HepG2 (cell line): ENCODE data around the gene ERC1. TPM values are rescaled to one million over a fixed set of nuclear protein-coding genes. Genes with fewer than 3 reads are reported as not detected.

Source experiments
- CREM ChIP-seq, 2 experiments: sonication (generic) in 1 of 2; formaldehyde crosslinking in 1 of 2; IDR thresholded peaks; 2 replicates each; pipeline versions ENCODE4 v1.4.0 to v1.6.1; 2016 to 2020; ENCODE audit warnings: antibody characterized with exemption in 1 of 2, mild to moderate bottlenecking in 1 of 2, missing genetic modification reagents in 1 of 2
- DMAP1 ChIP-seq: IDR thresholded peaks from 2 replicates; pipeline ENCODE4 v1.6.1; 2016
- GABPB1 ChIP-seq: IDR thresholded peaks from 2 replicates; pipeline ENCODE4 v1.6.1; 2016; ENCODE audit warnings: mild to moderate bottlenecking, missing genetic modification reagents, moderate library complexity, missing compliant biosample characterization
- HHEX ChIP-seq: IDR thresholded peaks from 2 replicates; pipeline ENCODE4 v1.6.1; 2016; ENCODE audit warnings: control low read depth
- HNRNPUL1 ChIP-seq: fragments of 200-400 bp; formaldehyde crosslinking; IDR thresholded peaks from 2 replicates; pipeline ENCODE4 v1.6.1; 2017; ENCODE audit warnings: low read depth, mild to moderate bottlenecking, low read length, moderate library complexity
- MAFF ChIP-seq: IDR thresholded peaks from 2 replicates; pipeline ENCODE4 v1.6.1; 2011; ENCODE audit warnings: low read depth, low read length, improper control_type of control experiment
- MYNN ChIP-seq: sonication (generic); formaldehyde crosslinking; IDR thresholded peaks from 2 replicates; pipeline ENCODE4 v1.4.0; 2020; ENCODE audit warnings: mild to moderate bottlenecking, low read depth, missing genetic modification reagents
- NFE2 ChIP-seq: sonication (generic); formaldehyde crosslinking; IDR thresholded peaks from 2 replicates; pipeline ENCODE4 v1.4.0; 2020; ENCODE audit warnings: missing genetic modification reagents
- RARG ChIP-seq: sonication (generic); formaldehyde crosslinking; IDR thresholded peaks from 2 replicates; pipeline ENCODE4 v1.4.0; 2020; ENCODE audit warnings: low read depth, mild to moderate bottlenecking, missing genetic modification reagents
- SIX1 ChIP-seq: sonication (generic); formaldehyde crosslinking; IDR thresholded peaks from 2 replicates; pipeline ENCODE4 v1.4.0; 2020; ENCODE audit warnings: missing genetic modification reagents, borderline replicate concordance
- SOX5 ChIP-seq: IDR thresholded peaks from 2 replicates; pipeline ENCODE4 v1.6.1; 2016; ENCODE audit warnings: borderline replicate concordance
- SP4 ChIP-seq: sonication (generic); formaldehyde crosslinking; IDR thresholded peaks from 2 replicates; pipeline ENCODE4 v1.8.1; 2023; ENCODE audit warnings: mild to moderate bottlenecking, missing genetic modification reagents
- TCF12 ChIP-seq, 2 experiments: fragments of 450-650 bp in 1 of 2; sonication (generic) in 1 of 2; formaldehyde crosslinking in 1 of 2; IDR thresholded peaks; 2 replicates each; pipeline versions ENCODE4 v1.6.1 to v1.8.0; 2017 to 2022; ENCODE audit warnings: antibody characterized with exemption in 1 of 2, mild to moderate bottlenecking in 1 of 2, missing genetic modification reagents in 1 of 2, moderate library complexity in 1 of 2
- ZNF263 ChIP-seq: sonication (generic); formaldehyde crosslinking; IDR thresholded peaks from 2 replicates; pipeline ENCODE4 v1.4.0; 2020; ENCODE audit warnings: missing genetic modification reagents
- ZNF431 ChIP-seq: sonication (generic); formaldehyde crosslinking; IDR thresholded peaks from 2 replicates; pipeline ENCODE4 v1.9.0; 2022; ENCODE audit warnings: missing genetic modification reagents, low read depth, mild to moderate bottlenecking, borderline replicate concordance
- ZNF546 ChIP-seq: sonication (generic); formaldehyde crosslinking; conservative IDR thresholded peaks from 2 replicates; pipeline ENCODE4 v1.8.1; 2023; ENCODE audit warnings: mild to moderate bottlenecking, missing genetic modification reagents
- ZNF615 ChIP-seq: sonication (generic); formaldehyde crosslinking; IDR thresholded peaks from 2 replicates; pipeline ENCODE4 v1.5.0; 2020; ENCODE audit warnings: mild to moderate bottlenecking, missing genetic modification reagents, borderline replicate concordance
- polyA plus RNA-seq, 8 experiments: library from polyadenylated mRNA; depleted of rRNA in 3 of 8; stranded (reverse) in 7 of 8; unstranded in 1 of 8; fragments of >200 nt; fragmentation: Illumina TruSeq in 4 of 8; extraction: Trizol in 4 of 8; gene quantifications; 2 replicates each; pipeline versions ENCODE4 v1.2.1 to v1.2.3, GENCODE V29; 2011 to 2016; ENCODE audit warnings: low read depth in 4 of 8, missing spikeins in 1 of 8, mixed read lengths in 1 of 8; ENCODE audit not compliant: insufficient read depth in 1 of 8
- total RNA-seq, 5 experiments: library from RNA; depleted of rRNA; stranded (reverse); fragments of >200 nt; fragmentation: Illumina TruSeq; extraction: Trizol; gene quantifications; 2 replicates each; pipeline ENCODE4 v1.2.3, GENCODE V29; 2016; ENCODE audit warnings: low read depth in 1 of 5
- TF ChIP-seq, protein P1 (sequence below): sonication (generic); formaldehyde crosslinking; IDR thresholded peaks from 2 replicates; pipeline ENCODE4 v1.5.0; 2020; ENCODE audit warnings: mild to moderate bottlenecking, missing genetic modification reagents, borderline replicate concordance
- TF ChIP-seq, protein P2 (sequence below): sonication (generic); formaldehyde crosslinking; IDR thresholded peaks from 2 replicates; pipeline ENCODE4 v1.4.0; 2020; ENCODE audit warnings: mild to moderate bottlenecking, missing genetic modification reagents
- TF ChIP-seq, protein P3 (sequence below): sonication (generic); formaldehyde crosslinking; IDR thresholded peaks from 2 replicates; pipeline ENCODE4 v1.4.0; 2020; ENCODE audit warnings: mild to moderate bottlenecking, missing genetic modification reagents
- TF ChIP-seq, protein P4 (sequence below): sonication (generic); formaldehyde crosslinking; IDR thresholded peaks from 2 replicates; pipeline ENCODE4 v1.4.0; 2020; ENCODE audit warnings: missing genetic modification reagents, borderline replicate concordance

Gene ERC1
- total and polyA plus RNA-seq, 2 of the 13 experiments (the other 11 are each of a cell fraction or from before 2014, with no cell fraction given), result 6.1 to 12.4 TPM

DNA sequence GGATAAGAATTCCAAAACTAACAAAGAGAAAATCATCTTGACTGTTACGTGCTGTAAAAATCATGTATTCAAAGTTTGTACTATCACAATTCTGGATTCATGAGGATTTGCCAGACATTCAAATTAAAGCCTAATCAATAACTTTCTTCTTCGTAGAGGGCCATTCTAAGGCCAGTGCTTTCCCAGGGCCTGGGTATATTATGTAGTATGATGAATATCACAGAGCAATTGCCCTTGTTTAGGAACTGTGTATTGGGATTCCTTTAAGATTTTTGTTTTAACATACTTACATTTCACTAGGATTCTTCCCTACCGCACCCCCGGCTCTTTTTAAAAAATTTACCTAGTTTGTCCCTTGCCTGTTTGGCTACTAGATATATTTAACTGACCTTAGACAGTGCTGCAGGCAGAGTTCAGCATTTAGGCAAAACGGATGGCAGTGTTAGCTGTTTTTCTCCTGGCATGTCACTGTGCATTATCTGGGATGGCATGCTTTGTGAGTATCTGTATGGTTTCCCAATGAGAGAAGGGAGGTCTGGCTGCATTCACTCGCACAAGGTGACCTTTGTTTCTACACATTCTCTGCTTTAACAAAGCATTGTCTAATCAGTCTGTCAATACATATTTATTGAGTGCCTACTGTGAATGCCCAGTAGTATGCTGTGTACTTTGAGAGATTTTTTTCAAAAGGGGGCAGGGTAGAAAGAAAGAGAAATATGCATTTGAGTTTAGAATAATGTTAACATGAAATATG lies 63.3 kb downstream of the ERC1 start (continued):
- TF ChIP-seq, protein P1, sequence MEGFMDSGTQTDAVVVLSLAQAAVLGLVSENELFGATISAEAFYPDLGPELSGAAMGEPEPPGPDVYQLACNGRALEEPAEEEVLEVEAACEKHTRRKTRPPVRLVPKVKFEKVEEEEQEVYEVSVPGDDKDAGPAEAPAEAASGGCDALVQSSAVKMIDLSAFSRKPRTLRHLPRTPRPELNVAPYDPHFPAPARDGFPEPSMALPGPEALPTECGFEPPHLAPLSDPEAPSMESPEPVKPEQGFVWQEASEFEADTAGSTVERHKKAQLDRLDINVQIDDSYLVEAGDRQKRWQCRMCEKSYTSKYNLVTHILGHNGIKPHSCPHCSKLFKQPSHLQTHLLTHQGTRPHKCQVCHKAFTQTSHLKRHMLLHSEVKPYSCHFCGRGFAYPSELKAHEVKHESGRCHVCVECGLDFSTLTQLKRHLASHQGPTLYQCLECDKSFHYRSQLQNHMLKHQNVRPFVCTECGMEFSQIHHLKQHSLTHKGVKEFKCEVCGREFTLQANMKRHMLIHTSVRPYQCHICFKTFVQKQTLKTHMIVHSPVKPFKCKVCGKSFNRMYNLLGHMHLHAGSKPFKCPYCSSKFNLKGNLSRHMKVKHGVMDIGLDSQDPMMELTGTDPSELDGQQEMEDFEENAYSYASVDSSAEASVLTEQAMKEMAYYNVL (CRISPR knock-in tag), result peak; percentile 61; the same call in 1 of the 2 replicates
- TF ChIP-seq MYNN (CRISPR knock-in tag) (no peak), CREM (IDR thresholded peaks at IDR 0.05) (peak; percentile 17; the same call in 1 of the 2 replicates), CREM (CRISPR knock-in tag; IDR thresholded peaks at IDR 0.05) (no peak), RARG (CRISPR knock-in tag) (no peak), HNRNPUL1 (no peak), NFE2 (CRISPR knock-in tag) (no peak), ZNF615 (CRISPR knock-in tag) (no peak), SOX5 (peak; percentile 98), HHEX (CRISPR knock-in tag) (no peak), GABPB1 (CRISPR knock-in tag) (no peak), ZNF546 (CRISPR knock-in tag) (no peak), SP4 (CRISPR knock-in tag) (no peak), TCF12 (IDR thresholded peaks at IDR 0.05) (no peak), TCF12 (CRISPR knock-in tag; IDR thresholded peaks at IDR 0.05) (no peak), MAFF (no peak), SIX1 (no peak), ZNF263 (no peak), ZNF431 (CRISPR knock-in tag) (no peak), DMAP1 (CRISPR knock-in tag) (no peak)
- TF ChIP-seq, protein P2, sequence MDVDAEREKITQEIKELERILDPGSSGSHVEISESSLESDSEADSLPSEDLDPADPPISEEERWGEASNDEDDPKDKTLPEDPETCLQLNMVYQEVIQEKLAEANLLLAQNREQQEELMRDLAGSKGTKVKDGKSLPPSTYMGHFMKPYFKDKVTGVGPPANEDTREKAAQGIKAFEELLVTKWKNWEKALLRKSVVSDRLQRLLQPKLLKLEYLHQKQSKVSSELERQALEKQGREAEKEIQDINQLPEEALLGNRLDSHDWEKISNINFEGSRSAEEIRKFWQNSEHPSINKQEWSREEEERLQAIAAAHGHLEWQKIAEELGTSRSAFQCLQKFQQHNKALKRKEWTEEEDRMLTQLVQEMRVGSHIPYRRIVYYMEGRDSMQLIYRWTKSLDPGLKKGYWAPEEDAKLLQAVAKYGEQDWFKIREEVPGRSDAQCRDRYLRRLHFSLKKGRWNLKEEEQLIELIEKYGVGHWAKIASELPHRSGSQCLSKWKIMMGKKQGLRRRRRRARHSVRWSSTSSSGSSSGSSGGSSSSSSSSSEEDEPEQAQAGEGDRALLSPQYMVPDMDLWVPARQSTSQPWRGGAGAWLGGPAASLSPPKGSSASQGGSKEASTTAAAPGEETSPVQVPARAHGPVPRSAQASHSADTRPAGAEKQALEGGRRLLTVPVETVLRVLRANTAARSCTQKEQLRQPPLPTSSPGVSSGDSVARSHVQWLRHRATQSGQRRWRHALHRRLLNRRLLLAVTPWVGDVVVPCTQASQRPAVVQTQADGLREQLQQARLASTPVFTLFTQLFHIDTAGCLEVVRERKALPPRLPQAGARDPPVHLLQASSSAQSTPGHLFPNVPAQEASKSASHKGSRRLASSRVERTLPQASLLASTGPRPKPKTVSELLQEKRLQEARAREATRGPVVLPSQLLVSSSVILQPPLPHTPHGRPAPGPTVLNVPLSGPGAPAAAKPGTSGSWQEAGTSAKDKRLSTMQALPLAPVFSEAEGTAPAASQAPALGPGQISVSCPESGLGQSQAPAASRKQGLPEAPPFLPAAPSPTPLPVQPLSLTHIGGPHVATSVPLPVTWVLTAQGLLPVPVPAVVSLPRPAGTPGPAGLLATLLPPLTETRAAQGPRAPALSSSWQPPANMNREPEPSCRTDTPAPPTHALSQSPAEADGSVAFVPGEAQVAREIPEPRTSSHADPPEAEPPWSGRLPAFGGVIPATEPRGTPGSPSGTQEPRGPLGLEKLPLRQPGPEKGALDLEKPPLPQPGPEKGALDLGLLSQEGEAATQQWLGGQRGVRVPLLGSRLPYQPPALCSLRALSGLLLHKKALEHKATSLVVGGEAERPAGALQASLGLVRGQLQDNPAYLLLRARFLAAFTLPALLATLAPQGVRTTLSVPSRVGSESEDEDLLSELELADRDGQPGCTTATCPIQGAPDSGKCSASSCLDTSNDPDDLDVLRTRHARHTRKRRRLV (CRISPR knock-in tag), result no peak
- TF ChIP-seq, protein P3, sequence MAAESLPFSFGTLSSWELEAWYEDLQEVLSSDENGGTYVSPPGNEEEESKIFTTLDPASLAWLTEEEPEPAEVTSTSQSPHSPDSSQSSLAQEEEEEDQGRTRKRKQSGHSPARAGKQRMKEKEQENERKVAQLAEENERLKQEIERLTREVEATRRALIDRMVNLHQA, result no peak
- TF ChIP-seq, protein P4, sequence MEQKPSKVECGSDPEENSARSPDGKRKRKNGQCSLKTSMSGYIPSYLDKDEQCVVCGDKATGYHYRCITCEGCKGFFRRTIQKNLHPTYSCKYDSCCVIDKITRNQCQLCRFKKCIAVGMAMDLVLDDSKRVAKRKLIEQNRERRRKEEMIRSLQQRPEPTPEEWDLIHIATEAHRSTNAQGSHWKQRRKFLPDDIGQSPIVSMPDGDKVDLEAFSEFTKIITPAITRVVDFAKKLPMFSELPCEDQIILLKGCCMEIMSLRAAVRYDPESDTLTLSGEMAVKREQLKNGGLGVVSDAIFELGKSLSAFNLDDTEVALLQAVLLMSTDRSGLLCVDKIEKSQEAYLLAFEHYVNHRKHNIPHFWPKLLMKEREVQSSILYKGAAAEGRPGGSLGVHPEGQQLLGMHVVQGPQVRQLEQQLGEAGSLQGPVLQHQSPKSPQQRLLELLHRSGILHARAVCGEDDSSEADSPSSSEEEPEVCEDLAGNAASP (CRISPR knock-in tag), result no peak
